ENCODE data around the gene MLH3. TPM values are rescaled to one million over a fixed set of nuclear protein-coding genes. Genes with fewer than 3 reads are reported as not detected.

Gene MLH3
- total RNA-seq, 1 donor from 2014 or later, result 33.8 TPM

- DNase-seq (ENCODE audit: low read depth), result no peak
These were observed 15.9 kb upstream of the MLH3 start for GRCh38 chr14:75067212-75067611.

- no peak for DNase-seq (ENCODE audit: low read depth)
These were observed 15.4 kb upstream of the MLH3 start for GRCh38 chr14:75066691-75067090.

DNA sequence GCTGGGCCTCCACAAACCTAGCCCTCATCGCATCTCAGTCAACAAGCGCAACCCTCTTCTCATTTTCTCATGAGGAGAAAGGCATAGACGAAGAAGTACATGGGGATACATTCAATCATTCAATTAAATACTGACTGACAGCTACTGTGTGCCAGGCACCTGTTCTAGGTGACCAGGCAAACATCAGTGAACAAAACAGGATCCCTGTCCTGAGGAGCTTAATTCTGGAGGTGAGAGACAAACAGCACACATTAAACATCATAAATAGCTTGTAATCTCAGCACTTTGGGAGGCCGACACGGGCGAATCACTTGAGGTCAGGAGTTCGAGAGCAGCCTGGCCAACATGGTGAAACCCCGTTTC, 12.9 kb upstream of the MLH3 start:
- no peak for DNase-seq (ENCODE audit: low read depth)

DNA sequence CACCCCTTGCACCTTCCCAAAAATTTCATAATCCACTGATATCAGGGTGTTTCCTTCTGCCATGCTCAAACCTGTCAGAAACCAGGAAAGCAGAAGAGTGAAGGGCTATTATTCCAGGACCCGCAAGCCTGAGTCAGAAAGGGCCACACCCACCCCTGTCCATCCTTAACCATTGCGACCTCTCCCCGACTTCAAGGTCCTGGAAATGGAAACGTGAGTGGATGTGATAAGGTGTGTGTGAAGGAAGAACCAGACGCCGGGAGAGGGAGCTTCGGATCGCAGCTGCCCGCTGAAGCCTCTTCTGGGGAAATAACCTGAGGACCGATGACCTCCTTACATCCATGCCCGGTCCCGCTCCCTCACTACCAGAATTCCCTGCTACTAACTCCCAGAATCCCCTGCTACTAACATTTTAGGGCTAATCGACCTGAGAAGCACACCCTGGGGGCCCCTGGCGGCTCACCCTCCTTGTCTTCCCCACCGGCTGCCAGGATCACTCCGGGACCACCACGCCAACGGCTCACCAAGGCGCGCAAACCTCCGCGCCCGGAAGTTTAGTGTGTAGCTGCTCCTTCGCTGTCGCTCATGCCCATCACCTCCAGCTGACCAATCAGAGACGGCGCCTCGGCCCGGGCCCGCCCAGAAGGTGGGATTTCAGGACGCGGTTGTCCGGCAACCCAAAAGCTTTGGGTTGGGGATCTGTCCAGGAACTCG, 12.4 kb upstream of the MLH3 start, which contains the start of gene ACYP1:
ACYP1 (minus strand) TSS at position 534 of the 714 bp plus-strand sequence; CDS start at position 63, 471 bp downstream.
- peak; percentile 93 for DNase-seq (ENCODE audit: low read depth)

DNA sequence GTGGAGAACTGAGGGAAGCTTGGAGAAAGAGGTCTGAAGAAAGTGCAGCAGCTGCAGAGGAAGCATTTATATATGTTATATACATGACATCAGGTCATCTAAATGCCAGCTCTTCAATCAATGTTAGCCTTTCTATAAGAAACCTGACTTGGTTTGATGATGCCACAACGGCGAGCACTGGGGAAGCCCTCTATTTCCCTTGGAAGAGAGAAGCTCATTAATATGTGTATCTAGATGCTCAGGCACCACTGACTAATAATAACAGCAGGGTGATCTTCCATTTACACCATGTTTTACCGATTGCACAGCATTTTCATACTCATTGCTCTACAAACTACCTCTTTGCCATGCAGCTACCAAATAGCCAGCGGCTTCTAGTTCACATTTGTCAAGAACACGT, 11.7 kb upstream of the MLH3 start:
- DNase-seq (ENCODE audit: low read depth), result no peak

- DNase-seq (ENCODE audit: low read depth), result no peak
These were observed 9.2 kb upstream of the MLH3 start for GRCh38 chr14:75060420-75060819.

DNA sequence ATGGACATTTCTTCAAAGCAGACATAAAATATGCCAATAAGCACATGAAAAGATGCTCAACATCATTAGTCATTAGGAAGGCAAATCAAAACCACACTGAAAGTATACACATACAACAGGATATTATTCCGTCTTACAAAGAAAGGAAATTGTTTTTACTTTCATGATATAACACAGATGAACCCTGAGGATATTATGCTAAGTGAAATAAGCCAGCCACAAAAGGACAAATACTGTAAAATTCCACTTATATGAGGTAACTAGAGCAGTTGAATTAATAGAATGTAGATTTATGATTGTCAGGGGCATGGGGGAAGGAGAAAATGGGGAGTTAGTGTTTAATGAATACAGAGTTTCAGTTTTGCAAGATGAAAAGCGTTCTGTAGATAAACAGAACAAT, 8.4 kb upstream of the MLH3 start:
- no peak for DNase-seq (ENCODE audit: low read depth)

DNA sequence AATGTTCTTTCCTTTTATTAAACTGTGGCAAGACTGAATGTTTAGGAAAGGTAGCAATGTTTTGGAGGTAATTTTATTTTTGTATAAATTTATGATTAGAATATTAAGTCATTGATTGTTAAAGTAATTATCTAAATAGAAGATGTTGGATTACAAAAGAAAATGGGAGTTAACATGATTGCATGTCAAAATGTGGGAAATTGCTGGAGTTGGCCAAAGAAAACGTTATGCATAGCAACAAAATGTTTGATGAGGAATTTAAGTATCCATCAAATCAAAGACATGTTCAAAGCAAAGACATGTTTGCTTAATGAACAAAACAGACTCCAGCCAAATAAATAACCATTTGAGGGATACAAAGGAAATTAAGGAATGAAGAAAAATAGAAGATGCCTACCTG, 3.2 kb upstream of the MLH3 start:
- DNase-seq (ENCODE audit: low read depth), result no peak

DNA sequence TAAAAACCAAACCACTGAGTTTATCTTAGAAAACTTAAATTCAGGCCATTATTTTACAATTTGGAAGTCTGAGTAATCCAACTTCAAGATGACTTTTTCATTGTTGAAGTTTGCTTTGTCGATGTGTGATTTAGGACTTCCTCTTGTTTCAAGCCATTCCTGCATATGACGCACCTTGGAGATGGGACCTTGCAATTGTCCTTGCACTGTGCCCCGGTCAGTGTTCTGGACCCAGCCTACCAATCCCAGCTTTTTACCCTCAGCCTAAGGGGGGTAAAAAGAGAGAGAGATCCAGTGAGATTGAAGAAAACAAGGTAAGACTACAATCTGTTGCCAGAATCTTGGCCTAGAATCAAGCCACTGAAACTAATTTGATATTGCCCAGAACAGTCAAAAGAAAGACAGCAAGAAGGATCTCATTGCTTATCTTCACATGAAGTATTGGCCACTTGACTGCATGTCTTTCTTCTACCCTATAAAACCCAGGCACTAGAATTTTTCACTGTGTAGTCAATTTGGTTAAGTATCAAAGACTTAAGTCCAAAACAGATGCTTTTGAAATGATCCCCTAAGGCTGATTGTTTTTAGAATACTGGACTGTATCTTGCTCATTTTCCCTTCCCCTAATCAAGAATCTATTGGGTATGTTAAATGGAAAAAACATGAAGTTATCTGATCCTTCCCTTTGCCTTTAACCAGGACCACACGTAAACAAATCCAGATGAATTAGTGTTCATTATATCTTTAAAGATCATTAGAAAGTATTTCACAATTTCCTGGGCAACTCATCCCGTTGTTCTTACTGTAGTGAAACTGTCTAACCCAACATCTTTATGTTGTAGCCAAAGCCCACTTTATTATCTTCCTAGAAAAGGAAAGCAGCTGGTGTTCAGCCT, 2.4 kb upstream of the MLH3 start:
- DNase-seq (ENCODE audit: low read depth), result no peak

GRCh38 chr14:75051556-75051899, 261 bp upstream of the MLH3 start:
- no peak for DNase-seq (ENCODE audit: low read depth)

GRCh38 chr14:75049731-75050201, 1.5 kb downstream of the MLH3 start:
- no peak for DNase-seq (ENCODE audit: low read depth)

GRCh38 chr14:75049136-75049535, 2.1 kb downstream of the MLH3 start:
- no peak for DNase-seq (ENCODE audit: low read depth)

DNA sequence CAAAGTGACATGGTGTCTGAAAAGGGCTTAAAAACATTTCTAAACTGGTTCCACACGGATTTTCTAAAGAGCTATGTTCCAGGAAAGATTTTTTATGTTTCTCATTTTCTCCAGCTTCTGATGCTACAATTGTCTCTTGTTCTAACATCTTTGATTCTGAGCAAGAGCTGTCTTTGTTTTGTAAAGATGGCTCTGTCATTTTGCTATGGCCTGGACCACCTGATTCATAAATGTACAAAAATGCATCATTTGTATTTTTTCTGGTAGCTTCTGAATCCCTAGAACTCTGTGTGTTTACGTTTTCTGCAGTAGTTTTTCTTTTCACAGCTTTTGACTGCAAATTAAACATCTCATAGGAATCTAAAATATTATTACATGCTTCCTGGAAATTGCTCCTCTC, 3.2 kb downstream of the MLH3 start:
- no peak for DNase-seq (ENCODE audit: low read depth)

DNA sequence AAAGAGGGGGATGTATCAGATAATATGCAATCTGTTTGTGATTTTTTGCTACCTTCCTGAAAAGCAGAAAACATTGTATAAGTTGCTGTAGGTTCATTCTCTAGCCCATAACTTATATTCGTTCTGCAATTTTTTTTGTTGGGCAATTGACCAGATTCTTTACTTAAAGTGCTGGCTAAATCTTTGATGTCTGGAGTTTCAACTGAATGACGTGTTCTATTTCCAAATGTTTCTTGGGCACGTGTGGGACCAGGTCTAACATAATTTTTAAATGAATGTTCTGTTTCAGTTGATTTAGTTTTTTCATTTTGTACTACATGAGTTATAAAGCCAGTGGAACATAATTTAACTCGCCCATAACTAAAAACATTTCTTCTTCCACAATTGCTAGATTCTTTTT, 3.8 kb downstream of the MLH3 start:
- no peak for DNase-seq (ENCODE audit: low read depth)

DNA sequence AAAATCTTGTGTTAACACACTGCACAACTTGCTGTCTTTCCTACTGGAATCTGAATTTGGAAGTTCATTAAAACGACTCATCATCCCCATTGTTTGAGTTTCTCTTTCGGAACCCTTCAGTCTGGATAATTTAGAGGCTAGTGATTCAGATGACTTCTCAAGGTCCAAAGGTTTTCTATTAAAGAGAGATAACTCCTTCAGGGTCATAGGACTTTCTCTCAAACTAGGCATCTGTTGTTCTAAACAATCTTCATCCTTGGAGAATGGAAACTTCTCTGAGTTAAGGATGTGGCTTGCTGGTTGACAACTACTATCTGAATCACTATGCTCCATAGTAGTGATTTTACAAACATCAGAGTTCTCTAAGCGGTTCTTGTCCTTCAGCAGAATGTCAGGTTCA, 4.4 kb downstream of the MLH3 start:
- no peak for DNase-seq (ENCODE audit: low read depth)

DNA sequence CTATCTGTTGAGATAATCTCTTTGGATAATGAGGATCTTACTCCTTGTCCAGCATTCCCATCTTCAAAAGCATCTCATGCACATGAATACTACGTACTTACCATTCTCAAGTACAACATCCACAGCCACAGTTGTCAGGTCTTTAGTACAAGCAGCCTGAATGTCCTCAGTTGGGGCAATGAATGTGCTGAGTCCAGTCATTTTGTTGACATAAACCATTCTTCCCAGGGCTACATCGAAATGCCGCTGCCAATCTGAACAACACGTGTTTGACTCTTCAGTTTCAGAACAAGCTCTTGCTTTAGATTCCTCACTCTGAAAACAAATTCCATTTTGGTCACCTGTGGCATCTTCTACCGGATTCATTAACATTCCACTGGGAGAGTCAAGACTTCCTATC, 5.0 kb downstream of the MLH3 start:
- DNase-seq (ENCODE audit: low read depth), result no peak

GRCh38 chr14:75044752-75045151, 6.5 kb downstream of the MLH3 start:
- DNase-seq (ENCODE audit: low read depth), result no peak

GRCh38 chr14:75044322-75044721, 6.9 kb downstream of the MLH3 start:
- DNase-seq (ENCODE audit: low read depth), result no peak

GRCh38 chr14:75042035-75042434, 9.2 kb downstream of the MLH3 start:
- DNase-seq (ENCODE audit: low read depth), result no peak

- no peak for DNase-seq (ENCODE audit: low read depth)
These were observed 9.7 kb downstream of the MLH3 start for GRCh38 chr14:75041613-75042012.

- DNase-seq (ENCODE audit: low read depth), result no peak
These were observed 10.3 kb downstream of the MLH3 start for GRCh38 chr14:75040959-75041358.

DNA sequence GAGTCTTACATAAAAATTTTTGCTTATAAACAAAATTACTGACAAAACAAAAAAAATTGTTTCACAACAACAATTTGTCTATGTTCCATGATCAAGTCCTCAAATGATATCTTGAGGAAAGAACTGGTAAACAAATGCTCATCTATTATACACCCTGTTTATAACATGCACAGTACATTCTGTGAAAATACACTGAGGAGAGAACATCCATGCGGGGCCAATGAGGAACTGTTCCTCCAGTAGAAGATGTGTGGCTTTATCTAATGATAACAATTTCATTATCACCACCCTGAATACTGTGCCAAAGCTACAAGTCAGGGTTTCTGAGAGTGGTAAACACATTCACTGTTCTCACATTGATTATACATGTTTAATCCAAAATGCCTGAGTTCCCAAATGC, 10.8 kb downstream of the MLH3 start:
- DNase-seq (ENCODE audit: low read depth), result no peak

DNA sequence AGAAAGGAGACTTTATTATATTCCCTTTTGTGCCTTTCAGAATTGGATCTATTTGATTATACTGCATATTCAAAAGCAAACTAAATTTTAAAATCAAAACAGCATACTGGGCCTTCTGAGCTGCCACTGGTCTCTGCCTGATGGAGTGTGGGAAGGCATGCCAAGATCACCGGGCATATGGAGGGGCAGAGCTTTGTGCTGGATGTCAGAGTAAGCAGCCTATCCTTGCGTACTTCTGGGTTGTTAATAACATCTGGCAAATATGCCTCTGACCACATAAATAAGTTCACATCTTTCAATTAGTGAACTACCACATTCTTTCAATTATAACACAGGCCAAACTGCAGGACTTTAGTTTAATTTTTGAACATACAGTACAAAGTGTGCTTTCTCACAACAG, 18.3 kb downstream of the MLH3 start:
- no peak for DNase-seq (ENCODE audit: low read depth)
